GM21447 (cell line): ENCODE results near the gene SURF1.
"Not testable (repeated sequence)": the region's sequence is repeated elsewhere in the genome, so short reads cannot be mapped to it uniquely, and the experiment has no call there.

Experiments
- ATAC-seq: cut with Tn5 transposase; IDR thresholded peaks from one replicate; pipeline ENCODE4 v1.9.1; 2021; ENCODE audit not compliant: unreplicated experiment

The SURF1 gene

DNA sequence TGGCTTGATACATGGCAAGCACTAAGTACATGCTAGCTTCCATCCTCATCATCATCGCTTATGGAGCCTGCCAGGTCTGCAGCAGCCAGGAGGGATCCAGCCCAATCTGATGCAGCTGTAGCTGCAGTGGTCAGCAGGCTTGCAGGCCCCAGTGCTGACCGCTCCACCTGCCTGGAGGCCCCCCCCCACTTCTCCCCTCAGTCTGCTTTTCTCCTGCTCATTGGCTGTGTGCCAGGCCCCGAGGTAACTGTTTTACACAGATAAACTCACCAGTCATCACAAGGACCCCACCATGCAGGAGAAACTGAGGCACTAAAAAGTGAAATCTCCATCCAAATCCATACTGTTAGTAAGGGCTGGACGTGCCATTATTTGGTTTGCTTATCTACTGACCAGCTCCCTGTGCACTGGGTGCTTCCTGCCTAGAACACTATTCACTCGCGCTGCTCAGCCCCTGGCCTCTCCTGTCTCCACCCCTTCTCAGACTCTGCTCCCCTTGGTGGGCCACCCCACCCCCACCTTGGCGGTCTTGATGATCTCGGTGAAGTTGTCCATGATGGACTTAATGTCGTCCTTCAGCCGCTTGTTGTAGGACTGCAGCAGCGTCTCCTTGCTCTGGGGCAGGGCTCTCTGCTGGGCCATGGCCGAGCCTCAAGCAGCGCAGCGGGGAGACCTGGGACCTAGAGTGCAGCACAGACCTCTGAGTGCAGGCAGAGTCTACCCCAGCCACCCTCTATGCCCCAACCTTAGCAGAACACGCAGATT lies 10.1 kb downstream of the SURF1 start:
- ATAC-seq: no peak

DNA sequence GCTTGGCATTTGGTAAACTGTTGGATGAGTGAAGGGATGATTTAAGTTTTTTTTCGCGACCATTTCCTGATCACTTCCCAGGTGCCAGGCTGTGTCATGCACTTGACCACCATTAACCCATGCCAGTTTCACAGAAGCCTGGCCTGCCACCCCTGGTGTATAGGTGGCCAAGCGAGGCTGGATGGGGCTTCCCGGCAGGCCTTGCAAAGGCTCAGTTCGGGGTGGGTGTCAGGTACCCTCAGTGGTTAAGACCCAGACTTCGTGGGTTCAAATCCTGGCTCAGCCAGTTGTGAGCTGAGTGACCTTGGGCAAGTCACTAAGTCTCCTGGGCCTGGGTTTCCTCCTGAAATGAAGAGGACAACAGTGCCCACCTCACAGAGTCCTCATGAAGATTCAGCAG lies 10.7 kb downstream of the SURF1 start:
- no peak for ATAC-seq

DNA sequence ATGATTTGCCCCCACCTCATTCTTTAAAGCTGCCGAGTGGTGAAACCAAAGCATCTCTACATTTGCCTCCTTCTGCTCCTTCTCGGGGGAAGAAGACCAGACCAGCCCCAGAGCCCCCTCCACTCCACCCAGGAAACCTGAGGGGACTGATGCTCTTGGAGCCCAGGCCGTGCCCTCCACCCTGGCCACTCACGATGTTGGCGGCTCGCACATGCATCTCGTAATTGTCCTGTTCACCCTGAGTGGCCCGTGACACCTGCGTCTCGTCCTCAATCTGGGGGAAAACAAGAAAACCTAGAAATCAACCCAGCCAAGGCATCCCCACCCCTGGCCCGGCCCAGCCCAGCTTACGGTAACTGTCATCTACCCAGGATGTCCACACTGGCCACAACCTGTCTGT lies 11.3 kb downstream of the SURF1 start:
- no peak for ATAC-seq

DNA sequence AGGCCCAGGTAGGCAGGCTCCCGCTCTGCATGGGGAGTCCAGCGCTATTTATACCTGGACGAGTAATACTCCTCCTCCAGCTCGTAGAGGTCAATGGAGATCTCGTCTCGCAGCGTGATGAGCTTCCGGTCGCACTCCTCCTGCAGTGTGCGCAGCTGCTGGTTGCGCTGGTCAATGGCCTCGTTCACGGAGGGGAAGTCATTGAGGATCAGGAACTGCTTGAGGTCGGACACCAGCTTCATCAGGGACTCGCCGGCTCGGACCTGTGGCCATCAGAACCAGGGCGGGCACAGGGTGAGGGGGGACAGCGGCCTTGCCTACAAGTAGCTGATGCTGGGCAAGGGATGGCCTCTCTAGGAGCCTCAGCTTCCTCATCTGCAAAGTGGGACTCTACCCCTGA lies 12.2 kb downstream of the SURF1 start:
- ATAC-seq: no peak

DNA sequence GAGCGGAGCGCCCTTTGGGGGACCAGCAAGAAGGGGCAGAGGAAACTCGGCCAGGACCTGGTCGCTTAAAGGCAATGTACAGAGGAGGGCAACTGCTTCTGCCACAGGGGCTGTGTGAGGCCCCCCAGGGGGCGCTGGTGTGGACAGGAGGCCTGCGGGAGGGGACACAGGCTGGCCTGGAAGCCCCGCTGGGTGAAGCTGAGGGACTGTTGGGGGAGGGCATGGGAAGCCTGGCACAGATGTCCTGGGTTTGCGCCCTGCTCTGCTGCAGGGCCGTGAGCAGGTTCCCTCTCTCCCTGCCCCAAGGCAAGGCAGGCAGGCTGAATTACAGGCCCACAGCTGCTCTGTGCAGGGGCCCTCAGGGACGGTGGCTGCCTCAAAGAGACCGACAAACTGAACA lies 13.7 kb downstream of the SURF1 start:
- ATAC-seq: no peak

DNA sequence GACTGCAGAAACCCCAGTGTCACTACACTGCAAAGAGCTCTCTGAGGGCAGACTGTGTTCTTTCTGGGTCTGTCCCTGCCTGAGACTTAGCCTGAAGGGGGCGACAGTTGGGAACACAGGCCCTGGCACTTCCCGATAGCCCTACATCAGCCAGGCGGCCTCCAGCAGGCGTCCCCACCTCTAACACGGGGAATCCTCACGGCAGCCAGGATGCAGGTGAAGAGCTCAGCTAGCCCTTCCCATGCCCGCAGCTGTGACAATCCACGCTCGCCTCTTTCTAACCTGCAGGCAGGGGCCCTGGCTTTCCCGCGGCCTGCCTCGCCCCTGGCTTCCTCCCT lies 14.2 kb downstream of the SURF1 start:
- ATAC-seq: no peak

DNA sequence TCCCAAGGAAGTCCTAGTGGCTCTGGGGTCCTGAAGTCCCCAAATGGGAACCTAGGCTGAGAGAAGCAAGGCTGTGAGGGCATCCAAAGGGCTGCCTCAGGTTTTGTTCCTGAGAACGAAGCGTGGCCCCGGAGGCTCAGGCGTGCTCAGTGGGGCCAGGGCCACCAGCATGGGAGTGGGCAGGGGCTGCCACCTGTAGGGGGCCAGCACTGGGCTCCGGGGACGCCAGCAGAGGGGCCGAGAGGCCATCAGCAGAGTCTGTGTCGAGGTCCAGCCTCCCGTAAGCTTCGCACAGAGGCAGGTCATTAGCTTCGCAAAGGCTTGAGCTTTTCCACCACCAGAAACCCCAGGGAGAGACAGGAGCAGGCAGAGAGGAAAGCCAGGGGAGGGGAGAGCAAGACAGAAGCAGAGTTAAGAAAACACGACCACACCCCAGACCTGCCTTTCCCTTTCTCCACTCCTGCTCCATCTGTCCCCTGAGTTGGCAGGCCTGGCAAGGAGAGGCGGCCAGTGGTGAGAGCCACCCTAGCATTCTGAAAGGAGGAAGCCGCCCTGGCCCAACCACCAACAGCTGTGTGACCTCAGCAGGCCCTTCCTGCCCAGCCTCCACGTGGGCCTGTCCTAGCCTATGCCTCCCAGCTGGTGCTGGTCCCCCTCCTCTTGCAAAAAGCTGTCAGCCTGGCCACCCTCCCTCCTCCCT lies 14.8 kb downstream of the SURF1 start:
- no peak for ATAC-seq

DNA sequence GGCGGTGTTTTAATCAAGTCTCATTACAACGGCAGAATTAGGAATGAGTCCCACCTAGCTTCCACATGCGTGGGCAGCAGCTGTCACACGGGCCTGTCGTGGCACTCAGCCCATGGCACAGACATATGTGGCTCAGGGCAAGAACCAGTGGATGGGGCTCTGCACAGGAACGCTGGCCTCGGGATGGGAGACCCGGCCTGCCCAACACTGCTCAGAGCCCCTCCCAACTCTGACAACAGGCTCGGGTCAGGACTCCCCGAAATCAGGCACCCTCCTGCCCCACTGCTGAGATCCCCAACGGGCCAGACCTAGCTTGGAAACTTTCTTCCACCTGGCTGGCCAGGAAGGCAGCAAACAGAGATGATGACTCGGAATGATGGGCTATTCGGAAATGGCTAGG lies 15.4 kb downstream of the SURF1 start:
- no peak for ATAC-seq

DNA sequence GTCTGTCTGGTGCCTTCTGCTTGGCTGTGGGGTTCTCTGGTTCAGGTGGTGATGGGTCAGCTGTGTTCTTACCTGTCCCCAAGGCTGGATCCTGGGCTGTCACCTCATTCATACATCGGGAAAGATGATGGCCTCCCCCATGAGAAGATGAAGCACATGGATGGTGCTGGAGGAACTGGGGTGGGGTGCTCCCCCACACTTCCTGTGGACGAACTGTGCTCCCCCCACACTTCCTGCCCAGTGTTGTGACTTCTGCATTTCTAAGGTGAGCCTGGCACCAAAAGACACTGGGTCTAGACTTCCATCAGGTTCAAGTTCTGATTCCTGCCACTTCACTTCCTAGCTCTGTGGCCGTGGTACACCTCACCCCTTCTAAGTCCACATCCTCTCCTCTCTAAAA lies 16.0 kb downstream of the SURF1 start:
- ATAC-seq: no peak

DNA sequence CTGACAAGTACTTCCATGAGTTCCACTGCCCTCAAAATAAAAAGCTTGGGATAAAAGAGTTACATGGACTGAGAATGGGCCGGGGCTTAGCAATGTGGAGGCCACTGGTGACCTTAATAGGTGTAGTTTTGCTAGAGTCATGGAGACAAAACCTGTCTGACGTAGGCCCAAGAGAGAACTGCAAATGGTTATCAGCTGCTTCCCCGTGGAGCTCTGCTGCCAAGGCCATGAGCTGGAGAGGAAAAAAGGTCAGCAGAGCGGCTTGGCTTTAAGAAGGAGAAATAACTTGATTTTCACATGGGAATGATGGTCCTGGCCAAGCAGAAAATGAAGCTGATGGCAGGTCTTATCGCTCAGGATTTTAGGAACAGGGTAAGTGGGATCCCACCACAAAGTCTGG lies 16.6 kb downstream of the SURF1 start:
- ATAC-seq: no peak

DNA sequence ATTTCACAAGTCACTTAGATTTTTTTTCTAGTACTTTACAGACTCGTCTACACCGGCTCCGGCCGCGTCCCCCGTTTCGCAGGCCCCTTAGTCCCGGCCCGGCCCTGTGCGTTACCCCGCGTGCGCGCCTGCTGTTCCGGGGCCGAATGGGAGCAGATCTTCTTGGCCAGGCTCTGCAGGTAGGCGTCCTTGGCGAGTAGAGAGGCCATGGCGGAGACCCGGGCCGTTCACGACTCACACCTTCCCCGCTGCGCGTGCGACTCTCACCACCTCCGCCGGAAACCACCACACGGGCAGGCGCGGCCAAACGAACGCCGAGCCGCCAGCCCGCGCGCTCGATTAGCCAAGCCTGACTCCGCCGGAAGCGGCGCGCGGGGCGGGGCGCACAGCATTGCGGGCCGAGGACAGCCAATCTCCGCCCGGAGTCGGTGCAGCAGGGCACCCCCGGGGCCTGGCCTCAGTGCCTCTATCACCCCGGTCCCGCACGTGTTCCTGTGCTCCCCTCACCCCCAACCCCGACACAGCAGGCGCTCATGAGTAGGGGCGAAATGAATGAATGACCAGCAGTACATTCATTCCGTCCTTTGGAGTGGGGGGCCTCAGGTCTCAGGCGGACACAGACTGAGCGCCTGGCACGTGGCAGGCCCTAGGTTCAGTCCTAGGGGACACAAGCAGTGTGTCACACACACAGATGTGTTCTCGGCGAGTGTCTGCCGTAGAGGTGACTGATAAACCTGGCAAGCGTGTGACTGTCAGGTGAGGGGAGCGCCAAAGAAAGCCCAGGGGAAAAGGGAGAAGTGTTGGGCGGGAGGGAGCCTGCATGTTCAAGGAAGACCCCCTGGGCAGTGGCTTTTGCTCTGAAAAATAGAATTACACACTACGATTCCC lies 20.1 kb downstream of the SURF1 start, which contains the start of gene SURF6:
TSS of gene SURF6 (minus strand) at position 265 of the 888 bp plus-strand sequence. CDS start at position 209, 56 bp downstream.
- peak; percentile 82 for ATAC-seq

DNA sequence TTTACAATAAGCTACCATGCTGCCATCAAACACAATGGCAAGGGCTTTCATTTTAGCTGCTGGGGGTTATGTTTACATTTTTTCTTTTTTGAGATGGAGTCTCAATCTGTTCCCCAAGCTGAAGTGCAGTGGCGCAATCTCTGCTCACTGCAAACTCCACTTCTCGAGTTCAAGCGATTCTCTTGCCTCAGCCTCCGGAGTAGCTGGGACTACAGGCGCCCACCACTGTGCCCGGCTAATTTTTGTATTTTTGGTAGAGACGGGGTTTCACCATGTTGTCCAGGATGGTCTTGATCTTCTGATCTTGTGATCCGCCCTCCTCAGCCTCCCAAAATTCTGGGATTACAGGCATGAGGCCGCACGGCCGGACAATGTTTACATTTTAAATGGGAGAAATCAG lies 21.4 kb downstream of the SURF1 start:
- ATAC-seq: not testable (repeated sequence)

DNA sequence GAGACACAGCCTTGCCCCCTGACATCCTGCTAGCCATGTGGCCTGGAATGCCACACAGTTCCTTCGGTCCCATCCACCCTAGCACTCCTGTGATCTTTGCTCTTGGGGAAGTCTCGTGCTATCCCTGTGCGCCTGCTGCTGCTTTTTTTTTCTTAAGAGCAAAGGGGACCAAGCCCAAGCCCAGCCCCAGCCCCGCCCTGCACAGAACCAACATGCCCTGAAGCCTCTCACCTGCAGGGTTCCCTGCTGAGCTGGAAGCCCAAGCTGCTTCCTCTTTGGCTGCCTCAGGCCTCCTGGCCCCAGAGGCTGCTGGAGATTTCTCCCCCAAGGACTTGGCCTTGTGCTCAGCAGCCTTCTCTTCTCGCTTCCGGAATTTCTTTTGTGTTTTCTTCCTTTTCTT lies 22.1 kb downstream of the SURF1 start:
- ATAC-seq: no peak

DNA sequence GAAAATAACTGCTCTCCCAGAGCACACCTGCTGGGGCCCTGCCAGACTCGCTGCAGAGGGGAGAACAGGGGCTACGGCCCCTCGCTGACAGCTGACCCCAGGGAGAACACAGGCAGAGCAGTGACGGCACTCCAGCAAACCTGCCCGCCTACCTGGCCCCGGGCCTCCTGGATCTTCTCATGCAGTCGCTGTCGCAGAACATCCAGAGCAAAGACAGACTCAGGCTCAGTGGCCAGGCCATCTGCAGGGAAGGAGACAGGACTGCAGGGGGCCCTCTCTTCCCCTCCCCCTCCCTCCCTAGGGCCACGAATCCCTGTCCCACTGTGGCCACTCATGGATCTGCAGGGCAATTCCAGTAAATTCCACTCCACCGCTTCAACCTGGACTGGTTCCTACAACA lies 22.7 kb downstream of the SURF1 start:
- no peak for ATAC-seq

DNA sequence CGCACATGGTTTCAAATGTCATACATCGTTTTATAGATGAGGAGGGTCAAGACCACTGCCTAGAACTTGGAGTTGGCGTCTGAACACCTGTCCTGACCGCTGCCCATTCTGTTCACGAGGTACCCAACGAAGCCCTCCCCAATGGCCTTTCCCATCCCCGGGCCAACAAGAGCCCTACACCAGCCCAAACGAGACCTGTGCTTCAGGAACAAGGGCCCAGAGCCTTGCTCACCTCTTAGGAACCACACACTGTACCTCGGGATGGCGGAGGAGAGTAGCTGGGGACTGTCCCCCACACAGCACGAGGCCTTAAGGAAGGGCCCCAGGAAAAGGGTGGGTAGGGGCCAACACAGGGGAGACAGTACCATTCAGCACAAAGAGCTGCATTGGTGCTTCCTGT lies 23.3 kb downstream of the SURF1 start:
- no peak for ATAC-seq

DNA sequence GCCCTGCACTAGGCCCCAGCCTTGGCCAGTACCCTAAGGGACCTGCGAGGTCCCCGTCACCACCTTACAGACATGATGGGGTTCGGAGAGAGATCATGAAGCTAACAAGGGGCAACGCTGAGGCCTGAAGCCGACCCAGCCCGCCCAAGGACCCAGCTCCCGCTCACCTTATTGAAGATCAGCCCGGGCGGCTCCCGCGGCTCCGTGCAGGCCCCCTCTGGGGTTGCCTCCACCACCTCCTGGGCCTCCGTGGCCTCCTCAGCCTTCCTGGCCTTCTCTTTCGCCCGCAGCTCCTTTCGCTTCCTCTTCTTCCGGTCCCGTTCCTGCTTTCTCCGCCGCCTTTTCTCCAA lies 23.9 kb downstream of the SURF1 start:
- no peak for ATAC-seq

DNA sequence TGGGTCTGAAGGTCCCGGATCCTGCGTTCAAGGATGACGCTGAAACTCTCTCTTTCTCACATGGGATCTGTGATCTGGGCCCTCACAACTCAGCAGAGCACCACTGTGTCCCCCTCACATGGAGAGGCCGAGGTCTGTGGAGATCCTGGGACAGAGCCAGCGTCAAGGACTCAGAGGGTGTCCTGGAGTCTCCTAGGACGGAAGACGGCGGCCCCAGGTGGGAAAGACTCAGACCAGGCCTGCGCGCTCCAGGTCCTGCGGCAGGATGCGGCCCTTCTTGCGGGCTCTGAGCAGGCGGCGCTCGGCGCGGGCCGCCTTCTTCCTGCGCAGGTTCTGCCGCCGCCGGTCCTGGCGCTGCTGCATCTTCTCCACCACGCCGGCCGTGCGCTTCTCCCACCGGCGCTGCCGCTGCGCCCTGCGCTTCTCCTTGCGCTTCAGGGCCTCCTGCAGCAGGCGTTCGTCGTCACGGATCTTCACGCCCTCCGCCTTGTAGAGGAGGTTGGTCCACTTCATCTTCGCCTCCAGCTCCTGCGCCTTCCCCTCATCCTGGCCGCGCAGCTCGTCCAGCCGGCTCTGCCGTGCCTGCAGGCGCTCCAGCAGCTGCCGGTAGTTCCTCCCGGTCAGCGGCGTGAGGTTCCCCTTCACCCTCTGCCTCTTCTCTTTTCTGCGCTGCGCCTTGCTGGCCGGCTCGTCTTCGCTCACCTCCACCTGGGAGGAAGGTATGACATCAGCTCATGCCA lies 24.5 kb downstream of the SURF1 start:
- ATAC-seq: no peak

DNA sequence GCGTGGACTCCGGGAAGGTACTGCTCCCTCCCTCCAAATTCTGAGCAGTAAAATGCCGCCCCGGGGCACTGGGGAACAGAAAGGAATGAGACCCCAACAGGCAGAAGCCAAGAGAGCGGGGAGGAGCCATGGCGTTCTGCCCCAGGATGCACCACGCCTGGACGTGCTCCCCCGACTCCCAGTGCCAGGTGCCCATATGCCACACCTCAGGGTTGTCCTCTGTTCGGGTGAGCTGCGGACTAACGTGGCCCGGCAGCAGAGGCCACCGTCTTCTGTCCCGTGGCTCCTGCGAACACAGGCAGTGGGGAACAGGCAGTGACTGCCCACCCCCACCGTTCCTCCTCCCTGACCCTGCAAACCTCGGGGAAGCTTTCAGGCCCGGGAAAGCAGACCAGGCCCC lies 25.1 kb downstream of the SURF1 start:
- ATAC-seq: no peak

DNA sequence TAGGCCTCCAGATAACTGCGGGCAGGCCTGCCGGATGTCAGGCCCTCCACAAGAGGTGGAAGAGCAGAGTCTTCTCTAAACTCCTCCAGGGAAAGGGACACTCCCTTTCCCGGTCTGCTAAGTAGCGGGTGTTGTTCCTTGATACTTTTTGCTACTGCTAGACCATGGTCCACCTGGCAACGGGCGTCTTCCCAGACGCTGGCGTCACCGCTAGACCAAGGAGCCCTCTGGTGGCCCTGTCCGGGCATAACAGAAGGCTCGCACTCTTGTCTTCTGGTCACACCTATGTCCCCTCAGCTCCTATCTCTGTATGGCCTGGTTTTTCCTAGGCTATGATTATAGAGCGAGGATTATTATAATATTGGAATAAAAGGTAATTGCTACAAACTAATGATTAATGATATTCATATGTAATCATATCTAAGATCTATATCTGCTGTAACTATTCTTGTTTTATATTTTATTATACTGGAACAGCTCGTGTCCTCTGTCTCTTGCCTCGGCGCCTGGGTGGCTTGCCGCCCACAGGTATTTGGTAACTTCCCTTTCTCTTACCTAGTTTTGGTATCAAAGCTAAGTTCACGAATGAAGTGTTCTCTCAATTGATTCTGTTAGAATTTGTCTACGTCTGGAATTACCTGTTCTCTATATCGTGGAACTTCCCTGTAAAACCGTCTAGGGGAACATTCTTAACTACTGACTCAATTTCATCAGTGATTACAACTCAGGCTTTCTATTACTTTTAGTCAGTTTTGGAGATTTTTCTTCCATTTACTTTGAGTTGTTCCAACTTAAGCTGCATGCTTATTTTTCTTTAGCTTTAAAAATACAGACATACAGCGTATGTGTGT lies 26.8 kb downstream of the SURF1 start:
- not testable (repeated sequence) for ATAC-seq

DNA sequence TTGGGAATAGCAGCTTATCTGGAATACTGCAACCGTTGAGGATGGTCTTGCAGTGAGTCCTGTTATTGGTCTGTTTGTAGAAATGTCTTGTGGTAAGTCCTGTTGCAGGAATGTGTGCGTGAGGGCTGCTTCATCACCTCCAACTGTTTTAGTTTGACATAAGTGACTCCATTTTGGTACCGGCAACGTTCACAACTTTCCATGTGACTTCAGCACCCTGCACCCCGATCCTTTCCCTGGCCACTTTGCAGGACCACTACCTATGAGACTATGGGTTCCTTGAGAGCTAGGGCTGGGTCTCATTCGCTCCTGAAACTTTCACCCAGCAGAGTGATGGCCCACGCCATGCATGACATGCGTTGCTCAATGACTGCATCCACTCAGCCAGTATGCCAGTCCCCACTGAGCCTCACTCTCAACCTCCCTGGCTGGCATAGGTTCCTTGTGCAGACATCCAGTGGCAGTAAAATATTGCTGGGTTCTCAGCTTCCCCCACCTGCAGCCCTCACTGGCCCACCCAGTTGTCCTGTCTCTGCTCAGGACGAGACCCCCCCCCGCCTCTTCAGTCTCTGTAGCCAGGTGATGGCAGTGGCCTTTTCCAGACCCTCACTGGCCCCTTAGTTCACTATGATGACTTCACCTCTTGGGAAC lies 28.3 kb downstream of the SURF1 start:
- no peak for ATAC-seq
